Measurements from ENCODE around the gene LYPD4.

The LYPD4 gene

GRCh38 chr19:41872775-41873647 is 28.5 kb upstream of the LYPD4 start:
- peak; percentile 73 for DNase-seq

DNA sequence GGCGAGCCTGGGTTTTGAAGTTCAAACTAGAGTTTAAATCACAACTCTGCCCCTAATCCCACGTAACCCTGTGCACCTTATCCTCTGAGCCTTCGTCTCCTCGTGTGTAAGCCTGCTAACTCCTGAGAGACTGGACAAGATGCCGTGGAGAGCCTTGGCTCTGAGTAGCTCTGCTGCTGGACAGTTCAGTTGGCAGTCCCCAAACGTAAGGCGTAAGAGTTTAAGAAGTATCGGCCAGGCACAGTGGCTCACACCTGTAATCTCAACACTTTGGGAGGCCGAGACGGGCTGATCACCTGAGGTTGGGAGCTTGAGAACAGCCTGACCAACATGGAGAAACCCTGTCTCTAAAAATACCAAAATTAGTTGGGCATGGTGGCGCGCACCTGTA is 27.9 kb upstream of the LYPD4 start:
- DNase-seq: no peak

- peak; percentile 53 for DNase-seq
These were observed 27.3 kb upstream of the LYPD4 start for GRCh38 chr19:41871573-41872383.

DNA sequence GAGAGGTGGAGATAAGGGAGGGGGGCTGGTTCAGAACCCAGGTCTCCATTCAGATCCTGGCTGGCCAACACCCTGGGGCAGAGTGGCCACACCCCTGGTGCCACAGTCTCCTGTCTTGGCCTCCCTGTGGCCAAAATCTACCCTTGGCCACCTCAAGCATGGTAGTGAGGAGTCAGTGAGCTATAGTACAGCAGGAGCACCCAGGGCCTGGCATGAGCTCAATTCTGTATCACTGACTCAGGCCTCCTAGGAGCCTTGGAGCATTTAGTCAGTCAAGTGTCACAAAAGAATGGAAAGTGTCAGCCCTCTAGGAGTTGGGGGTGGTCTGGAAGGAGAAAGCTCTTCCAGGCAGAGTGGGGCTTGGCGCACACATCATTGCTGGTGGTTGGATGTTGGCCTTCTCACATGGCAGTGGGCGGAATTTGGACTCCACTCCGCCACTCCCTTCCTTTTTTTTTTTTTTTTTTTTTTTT is 26.0 kb upstream of the LYPD4 start:
- no peak for DNase-seq

GRCh38 chr19:41869374-41869955 is 25.0 kb upstream of the LYPD4 start:
- no peak for DNase-seq

- no peak for DNase-seq
These were observed 24.5 kb upstream of the LYPD4 start for GRCh38 chr19:41868989-41869300.

GRCh38 chr19:41868120-41868988 is 23.9 kb upstream of the LYPD4 start:
- no peak for DNase-seq

DNA sequence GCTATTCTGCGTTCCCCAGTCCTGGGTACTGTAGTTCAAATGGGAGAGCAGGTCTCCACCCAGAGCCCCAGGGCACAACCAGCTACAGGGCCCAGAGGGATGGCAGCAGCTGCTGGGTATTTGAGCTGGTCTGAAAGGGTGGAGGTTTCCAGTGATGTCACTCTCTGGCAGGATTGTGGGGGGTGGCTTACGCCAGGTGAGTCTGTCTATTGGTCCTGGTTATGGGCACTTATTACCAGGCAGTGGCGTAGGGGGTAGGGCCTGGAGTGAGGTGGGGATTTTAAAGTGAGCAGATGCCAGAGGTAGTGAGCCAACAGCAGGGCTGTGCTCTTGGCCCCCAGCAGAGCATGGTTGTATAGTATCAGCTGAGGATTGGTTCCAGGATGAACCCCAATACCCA is 21.8 kb upstream of the LYPD4 start:
- DNase-seq: no peak

DNA sequence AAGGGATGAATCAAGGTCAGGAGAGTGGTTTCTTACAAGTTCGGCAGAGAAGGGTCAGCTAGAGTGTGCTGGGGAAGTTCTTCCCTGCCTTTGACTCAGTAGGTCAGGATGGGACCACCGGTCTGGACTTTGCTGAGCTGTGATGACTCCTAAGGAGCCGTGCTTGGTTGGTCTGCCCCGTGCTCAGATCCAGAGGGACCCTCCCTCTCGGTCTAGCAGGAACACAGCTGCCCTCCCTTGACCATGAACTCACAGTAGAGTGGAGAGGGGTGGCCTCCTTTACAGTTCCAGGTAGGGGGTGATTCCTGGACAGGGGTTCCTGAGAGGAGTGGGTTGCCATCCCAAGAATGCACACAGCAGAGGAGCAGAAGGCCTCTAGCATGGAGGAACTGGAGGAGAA is 19.9 kb upstream of the LYPD4 start:
- no peak for DNase-seq

DNA sequence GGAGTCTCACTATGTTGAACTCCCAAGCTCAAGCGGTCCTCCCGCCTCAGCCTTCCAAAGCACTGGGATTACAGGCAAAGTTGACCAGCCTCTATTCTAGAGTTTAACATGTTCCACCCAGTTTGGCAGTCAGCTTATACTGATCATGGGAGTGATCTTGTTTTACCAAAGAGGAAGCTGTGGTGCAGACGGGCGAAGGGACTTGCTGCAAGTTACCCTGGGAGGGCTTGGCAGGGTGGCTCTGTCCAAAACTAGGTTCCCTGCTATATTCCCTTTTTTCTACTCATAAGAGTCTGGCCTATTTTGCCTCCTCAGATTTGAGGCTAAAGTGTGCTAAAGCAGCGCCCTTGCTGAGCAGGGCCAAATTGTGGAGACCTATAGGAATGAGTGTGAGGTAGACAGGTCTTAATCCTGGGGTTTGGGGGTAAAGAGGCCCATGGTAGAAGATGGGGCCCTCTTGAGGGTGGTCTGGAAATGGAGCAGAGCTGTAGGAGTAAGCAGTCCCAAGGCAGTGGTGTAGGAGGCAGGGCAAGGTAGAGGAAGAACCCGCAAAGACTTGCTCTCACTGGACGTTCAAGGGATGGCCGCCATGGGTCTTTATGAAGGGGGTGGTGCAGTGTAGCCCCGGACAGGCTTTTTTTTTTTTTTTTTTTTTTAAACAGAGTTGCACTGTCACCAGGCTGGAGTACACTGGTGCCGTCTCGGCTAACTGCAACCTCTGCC is 18.9 kb upstream of the LYPD4 start:
- no peak for DNase-seq

DNA sequence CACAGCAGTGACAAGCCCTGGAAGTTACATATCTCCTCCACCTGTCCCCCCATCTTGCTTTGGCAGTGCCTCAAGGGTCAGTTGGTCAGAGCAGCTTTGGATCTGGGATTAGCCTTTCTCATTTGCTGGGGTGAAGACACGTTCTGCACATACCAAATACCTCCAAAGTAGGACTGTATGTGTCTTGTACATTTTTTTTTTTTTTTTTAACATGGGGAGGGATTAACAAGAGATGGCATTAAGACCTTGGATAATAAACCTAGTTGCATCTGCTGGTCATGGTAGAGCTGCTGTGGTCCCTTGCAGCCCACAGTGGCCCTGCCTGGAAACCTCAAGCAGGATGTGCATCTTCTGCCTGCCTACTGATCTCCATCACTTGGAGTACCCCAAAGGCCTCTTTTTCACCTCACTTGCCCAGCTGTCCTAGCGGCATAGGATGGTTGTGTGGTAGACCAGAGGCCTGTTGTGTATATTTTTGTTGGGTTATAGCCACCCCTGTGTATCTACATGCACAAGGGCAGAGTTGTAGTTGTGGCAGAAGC is 18.0 kb upstream of the LYPD4 start:
- DNase-seq: no peak

DNA sequence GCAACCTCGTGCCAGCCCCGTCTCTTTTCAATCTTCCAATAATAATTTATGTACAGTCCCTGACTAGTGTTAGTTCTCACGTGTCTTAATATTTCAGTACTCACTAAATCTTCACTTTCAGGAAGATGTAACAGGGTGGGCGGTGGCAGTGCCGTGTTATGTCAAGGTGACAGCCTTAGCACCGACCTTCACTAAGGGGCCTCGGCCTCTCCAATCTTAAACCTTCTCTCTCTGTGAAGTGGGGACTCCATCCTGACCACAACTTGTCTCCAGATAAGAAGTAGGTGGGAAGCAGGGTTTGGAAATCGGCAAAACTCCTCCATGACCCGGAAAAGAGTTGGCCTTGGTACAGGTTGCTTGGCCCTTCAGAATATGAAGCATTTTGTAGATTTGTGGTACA is 17.4 kb upstream of the LYPD4 start:
- no peak for DNase-seq

DNA sequence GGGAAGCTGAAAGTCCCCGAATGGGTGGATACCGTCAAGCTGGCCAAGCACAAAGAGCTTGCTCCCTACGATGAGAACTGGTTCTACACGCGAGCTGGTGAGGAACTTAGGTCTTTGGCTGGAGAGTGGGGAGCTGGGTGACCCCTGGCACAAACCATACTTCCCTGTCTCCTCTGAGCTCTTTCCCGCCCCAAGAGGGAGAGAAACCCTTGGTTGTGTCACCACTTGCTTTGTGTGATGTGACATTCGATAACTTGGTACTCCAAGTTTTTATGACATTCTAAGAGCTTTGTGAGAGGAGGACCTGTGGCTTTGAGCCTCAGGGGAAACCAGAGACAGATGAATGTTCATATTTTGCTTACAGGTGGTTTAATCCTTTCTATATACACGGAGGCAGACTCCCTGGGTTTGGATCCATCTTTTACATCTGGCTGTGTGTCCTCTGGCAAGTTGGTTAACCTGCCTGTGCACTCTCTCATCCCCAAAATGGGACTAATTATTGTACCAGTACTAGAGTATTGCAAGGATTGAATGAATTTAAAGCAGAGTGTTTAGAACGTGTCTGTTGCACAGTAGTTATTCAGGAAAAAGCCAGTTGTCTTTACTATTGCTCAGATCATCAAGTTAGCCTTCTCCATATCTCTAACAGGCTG is 16.8 kb upstream of the LYPD4 start:
- no peak for DNase-seq

DNA sequence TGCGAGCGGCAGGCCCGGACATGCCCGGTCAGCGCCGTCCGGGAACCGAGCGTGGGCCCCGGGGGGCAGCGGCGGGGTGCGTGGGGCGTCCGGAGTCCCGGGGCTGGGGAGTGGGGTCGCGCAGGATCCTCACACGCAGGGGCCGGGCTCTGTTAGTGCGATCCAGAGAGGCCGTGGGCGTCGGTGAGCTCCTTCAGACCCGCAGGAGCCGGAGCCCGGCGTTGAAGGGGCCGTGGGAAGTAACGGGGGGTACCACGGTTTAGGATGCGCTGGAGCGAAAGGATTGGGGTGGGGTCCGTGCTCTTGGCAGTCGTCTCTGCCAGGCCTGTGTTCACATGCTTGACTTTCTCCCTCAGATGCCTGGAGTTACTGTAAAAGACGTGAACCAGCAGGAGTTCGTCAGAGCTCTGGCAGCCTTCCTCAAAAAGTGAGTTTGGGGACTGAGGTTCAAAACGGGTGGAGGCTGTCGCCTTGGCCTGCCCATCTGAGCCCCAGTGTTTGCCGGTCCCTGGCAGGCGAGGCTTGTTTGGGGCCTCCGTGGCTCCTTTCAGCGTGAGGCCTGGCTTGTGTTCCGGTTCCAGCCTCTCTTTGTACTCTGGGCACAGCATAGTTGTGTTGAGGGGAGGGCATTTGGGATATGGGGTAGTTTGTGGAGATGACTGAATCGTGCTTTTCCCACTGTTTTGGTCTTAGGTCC is 16.1 kb upstream of the LYPD4 start:
- peak; percentile 56 for DNase-seq

- DNase-seq: peak; percentile 98
These were observed 15.3 kb upstream of the LYPD4 start, which contains the start of gene RPS19 for GRCh38 chr19:41859618-41860418. Gene RPS19 (plus strand): TSS chr19:41860255. CDS start chr19:41860775, 520 bp downstream.

GRCh38 chr19:41859213-41859617 is 14.7 kb upstream of the LYPD4 start:
- no peak for DNase-seq

GRCh38 chr19:41853768-41854167 is 9.3 kb upstream of the LYPD4 start:
- DNase-seq: no peak

GRCh38 chr19:41853344-41853743 is 8.9 kb upstream of the LYPD4 start:
- no peak for DNase-seq

GRCh38 chr19:41851456-41851855 is 7.0 kb upstream of the LYPD4 start:
- no peak for DNase-seq

DNA sequence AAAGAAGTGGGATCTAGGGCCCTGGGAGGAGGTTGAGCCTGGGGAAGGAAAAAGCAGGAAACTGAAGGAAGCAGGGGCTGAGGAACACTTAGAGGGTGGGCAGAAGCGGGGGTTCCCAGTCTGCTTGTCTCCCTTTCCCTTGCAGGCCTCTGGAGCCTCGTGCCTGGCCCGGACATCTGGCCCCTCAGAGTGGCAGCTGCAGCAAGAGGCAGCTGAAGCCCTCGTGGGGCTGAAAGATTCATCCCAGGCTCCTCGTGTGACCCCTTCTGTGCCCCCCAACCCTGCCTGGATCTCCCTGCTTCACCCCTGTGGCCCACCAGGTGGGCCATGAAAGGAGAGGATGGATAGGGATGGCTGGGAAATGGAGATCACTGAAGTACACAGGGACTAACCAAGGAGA is 5.9 kb upstream of the LYPD4 start:
- DNase-seq: no peak
